ENCODE results near the gene GP9.

The GP9 gene

GRCh38 chr3:129039271-129040038 lies 21.1 kb upstream of the GP9 start:
- TF ChIP-seq CTCF (IDR thresholded peaks at IDR 0.05; ENCODE audit: low read depth, low read length, missing control alignments) = no peak
- DNase-seq (ENCODE audit: extremely low read depth, low read depth) = no peak
- H3K4me3 ChIP-seq (replicated peaks; ENCODE audit: low read depth, low read length) = no peak overlapping the region

- no peak overlapping the region for H3K4me3 ChIP-seq (replicated peaks; ENCODE audit: low read depth, low read length)
- TF ChIP-seq CTCF (IDR thresholded peaks at IDR 0.05; ENCODE audit: low read depth, low read length, missing control alignments) = no peak
- DNase-seq (ENCODE audit: extremely low read depth, low read depth) = no peak
Observed at GRCh38 chr3:129040039-129040336, 20.6 kb upstream of the GP9 start.

GRCh38 chr3:129040579-129041300 lies 19.8 kb upstream of the GP9 start:
- no peak overlapping the region for H3K4me3 ChIP-seq (replicated peaks; ENCODE audit: low read depth, low read length)
- DNase-seq (ENCODE audit: extremely low read depth, low read depth) = no peak
- TF ChIP-seq CTCF (IDR thresholded peaks at IDR 0.05; ENCODE audit: low read depth, low read length, missing control alignments) = no peak

GRCh38 chr3:129045675-129046036 lies 14.9 kb upstream of the GP9 start:
- 0 out of 2 replicates have a peak overlapping the region, but pooled peaks have one; percentile 4 for H3K4me3 ChIP-seq (replicated peaks; ENCODE audit: low read depth, low read length)
- DNase-seq (ENCODE audit: extremely low read depth, low read depth) = no peak
- TF ChIP-seq CTCF (IDR thresholded peaks at IDR 0.05; ENCODE audit: low read depth, low read length, missing control alignments) = no peak

- 0 out of 2 replicates have a peak overlapping the region, but pooled peaks have one; percentile 4 for H3K4me3 ChIP-seq (replicated peaks; ENCODE audit: low read depth, low read length)
- TF ChIP-seq CTCF (IDR thresholded peaks at IDR 0.05; ENCODE audit: low read depth, low read length, missing control alignments) = peak; percentile 11
- DNase-seq (ENCODE audit: extremely low read depth, low read depth) = no peak
Observed at GRCh38 chr3:129046037-129046731, 14.4 kb upstream of the GP9 start.

GRCh38 chr3:129046732-129047552 lies 13.6 kb upstream of the GP9 start:
- TF ChIP-seq CTCF (IDR thresholded peaks at IDR 0.05; ENCODE audit: low read depth, low read length, missing control alignments) = no peak
- no peak for DNase-seq (ENCODE audit: extremely low read depth, low read depth)
- H3K4me3 ChIP-seq (replicated peaks; ENCODE audit: low read depth, low read length) = no peak overlapping the region
